Neural cell (in vitro differentiated cells): ENCODE data around the gene MTR. TPM values are rescaled to one million over a fixed set of nuclear protein-coding genes. Genes with fewer than 3 reads are reported as not detected.

Source experiments
- H2AFZ ChIP-seq: fragments of 200-600, 300-800 bp; sonication (generic), shearing (Covaris generic); 2 replicates; pipeline ENCODE4 v1.6.0; 2014; ENCODE audit warnings: low read depth, mild to moderate bottlenecking, antibody characterized with exemption, low read length, moderate library complexity
- H3F3A ChIP-seq: fragments of 200-600 bp; shearing (Covaris generic); 2 replicates; pipeline ENCODE4 v1.6.1; 2016; ENCODE audit warnings: mild to moderate bottlenecking, moderate library complexity, mixed read lengths, antibody characterized with exemption, low read length; ENCODE audit not compliant: insufficient read depth, poor library complexity, severe bottlenecking
- H3K27ac ChIP-seq: fragments of 200-600, 300-800 bp; sonication (generic), shearing (Covaris generic); 2 replicates; pipeline ENCODE4 v1.5.1; 2014; ENCODE audit warnings: mild to moderate bottlenecking, low read length, moderate library complexity
- H3K27me3 ChIP-seq: fragments of 300-800, 200-600 bp; sonication (generic), shearing (Covaris generic); 2 replicates; pipeline ENCODE4 v1.6.0; 2014; ENCODE audit warnings: mild to moderate bottlenecking, low read depth, low read length, moderate library complexity; ENCODE audit not compliant: insufficient read depth
- H3K36me3 ChIP-seq: fragments of 300-800, 200-600 bp; sonication (generic), shearing (Covaris generic); 2 replicates; pipeline ENCODE4 v1.5.1; 2014; ENCODE audit warnings: mild to moderate bottlenecking, antibody characterized with exemption, low read length, moderate library complexity; ENCODE audit not compliant: insufficient read depth
- H3K4me2 ChIP-seq: fragments of 300-800, 200-600 bp; sonication (generic), shearing (Covaris generic); 2 replicates; pipeline ENCODE4 v1.6.0; 2014; ENCODE audit warnings: mild to moderate bottlenecking, low read length
- H3K4me3 ChIP-seq: fragments of 300-800, 200-600 bp; sonication (generic), shearing (Covaris generic); 2 replicates; pipeline ENCODE4 v1.5.1; 2014; ENCODE audit warnings: mild to moderate bottlenecking, low read length, moderate library complexity
- H3K79me2 ChIP-seq: fragments of 200-600 bp; shearing (Covaris generic); replicated peaks from 2 replicates; pipeline ENCODE4 v1.6.0; 2014; ENCODE audit warnings: mild to moderate bottlenecking, low read length, moderate library complexity; ENCODE audit not compliant: insufficient read depth
- H3K9ac ChIP-seq: fragments of 300-800, 200-600 bp; sonication (generic), shearing (Covaris generic); 2 replicates; pipeline ENCODE4 v1.6.1; 2016; ENCODE audit warnings: mild to moderate bottlenecking, low read length, mixed read lengths
- H3K9me2 ChIP-seq: fragments of 200-600 bp; shearing (Covaris generic); 2 replicates; pipeline ENCODE4 v1.6.1; 2016; ENCODE audit warnings: mild to moderate bottlenecking, low read length, mixed read lengths; ENCODE audit not compliant: insufficient read depth
- H3K9me3 ChIP-seq: fragments of 200-600, 300-800 bp; sonication (generic), shearing (Covaris generic); 2 replicates; pipeline ENCODE4 v1.6.1; 2016; ENCODE audit warnings: mild to moderate bottlenecking, mixed run types, low read length, moderate library complexity, mixed read lengths
- H4K20me1 ChIP-seq: fragments of 200-600 bp; shearing (Covaris generic); 2 replicates; pipeline ENCODE4 v1.6.1; 2016; ENCODE audit warnings: mild to moderate bottlenecking, mixed run types; ENCODE audit not compliant: insufficient read depth
- EP300 ChIP-seq: fragments of 450-650 bp; conservative IDR thresholded peaks from 2 replicates; pipeline ENCODE4 v1.6.1; 2014; ENCODE audit warnings: antibody characterized with exemption, mild to moderate bottlenecking, moderate library complexity; ENCODE audit not compliant: poor library complexity, severe bottlenecking
- EZH2 ChIP-seq: fragments of 200-600, 300-800 bp; shearing (Covaris generic), sonication (generic); IDR thresholded peaks from 2 replicates; pipeline ENCODE4 v1.6.1; 2014; ENCODE audit warnings: antibody characterized with exemption, low read length, borderline replicate concordance, mild to moderate bottlenecking; ENCODE audit not compliant: insufficient read depth, poor library complexity, severe bottlenecking
- MXI1 ChIP-seq: fragments of 450-650 bp; conservative IDR thresholded peaks from 2 replicates; pipeline ENCODE4 v1.6.1; 2014; ENCODE audit warnings: antibody characterized with exemption, mild to moderate bottlenecking; ENCODE audit not compliant: poor library complexity, severe bottlenecking
- POLR2AphosphoS5 ChIP-seq: IDR thresholded peaks from 2 replicates; pipeline ENCODE4 v1.6.1; 2012
- RAD21 ChIP-seq: fragments of 450-650 bp; conservative IDR thresholded peaks from 2 replicates; pipeline ENCODE4 v1.6.1; 2014; ENCODE audit warnings: antibody characterized with exemption, mild to moderate bottlenecking, moderate library complexity
- SMC3 ChIP-seq: fragments of 450-650 bp; conservative IDR thresholded peaks from 2 replicates; pipeline ENCODE4 v1.6.1; 2014; ENCODE audit warnings: antibody characterized with exemption, mild to moderate bottlenecking, moderate library complexity; ENCODE audit not compliant: poor library complexity
- TAF1 ChIP-seq: IDR thresholded peaks from 2 replicates; pipeline ENCODE4 v1.6.1; 2012; ENCODE audit warnings: low read depth
- polyA plus RNA-seq: library from polyadenylated mRNA; depleted of rRNA; stranded (reverse); fragments of >200 nt; gene quantifications from 2 replicates; pipeline ENCODE4 v1.2.3, GENCODE V29; 2014
- TF ChIP-seq, protein P1 (sequence below): fragments of 450-650 bp; IDR thresholded peaks from 2 replicates; pipeline ENCODE4 v1.5.1; 2014; ENCODE audit warnings: antibody characterized with exemption, mild to moderate bottlenecking, moderate library complexity; ENCODE audit not compliant: poor library complexity, severe bottlenecking
- TF ChIP-seq, protein P2 (sequence below): IDR thresholded peaks from 2 replicates; pipeline ENCODE4 v1.6.1; 2012; ENCODE audit warnings: borderline replicate concordance

Gene MTR
- polyA plus RNA-seq, 1 donor from 2014 or later, result 14.1 TPM

DNA sequence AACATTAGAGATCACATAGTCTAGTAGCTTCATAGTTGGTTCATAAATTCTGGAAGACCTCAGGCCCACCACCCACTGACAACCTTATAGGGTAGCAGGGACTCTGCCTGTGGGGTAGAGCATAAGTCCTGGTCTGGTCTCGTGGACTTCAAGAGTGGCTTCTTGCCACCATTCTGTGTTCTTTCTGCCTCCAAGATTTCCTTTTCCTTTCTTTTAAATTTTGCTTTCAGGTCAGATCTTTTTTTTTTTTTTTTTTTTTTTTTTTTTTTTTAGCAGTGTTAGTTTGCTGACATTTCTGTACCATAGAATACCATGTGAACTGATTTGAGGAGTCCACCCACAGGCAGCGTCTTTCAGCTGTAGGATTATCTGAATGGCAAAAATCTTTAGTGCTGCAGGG is 28.5 kb downstream of the MTR start:
- Histone ChIP-seq H3K9ac (no peak overlapping the region), H4K20me1 (no peaks in the 10 kb centered on the region), H3K27ac (no peak overlapping the region), H3K36me3 (no peaks in the 10 kb centered on the region), H3K27me3 (no peaks in the 10 kb centered on the region), H3K4me2 (no peak overlapping the region), H3F3A (no peaks in the 10 kb centered on the region), H3K9me3 (no peaks in the 10 kb centered on the region), H3K79me2 (no peaks in the 10 kb centered on the region), H3K9me2 (no peaks in the 10 kb centered on the region), H2AFZ (no peak overlapping the region), H3K4me3 (no peak overlapping the region)
- TF ChIP-seq EP300 (no peak), TAF1 (no peak), POLR2AphosphoS5 (no peak), MXI1 (no peak), EZH2 (no peak), RAD21 (no peak), SMC3 (no peak)
- TF ChIP-seq, protein P1, sequence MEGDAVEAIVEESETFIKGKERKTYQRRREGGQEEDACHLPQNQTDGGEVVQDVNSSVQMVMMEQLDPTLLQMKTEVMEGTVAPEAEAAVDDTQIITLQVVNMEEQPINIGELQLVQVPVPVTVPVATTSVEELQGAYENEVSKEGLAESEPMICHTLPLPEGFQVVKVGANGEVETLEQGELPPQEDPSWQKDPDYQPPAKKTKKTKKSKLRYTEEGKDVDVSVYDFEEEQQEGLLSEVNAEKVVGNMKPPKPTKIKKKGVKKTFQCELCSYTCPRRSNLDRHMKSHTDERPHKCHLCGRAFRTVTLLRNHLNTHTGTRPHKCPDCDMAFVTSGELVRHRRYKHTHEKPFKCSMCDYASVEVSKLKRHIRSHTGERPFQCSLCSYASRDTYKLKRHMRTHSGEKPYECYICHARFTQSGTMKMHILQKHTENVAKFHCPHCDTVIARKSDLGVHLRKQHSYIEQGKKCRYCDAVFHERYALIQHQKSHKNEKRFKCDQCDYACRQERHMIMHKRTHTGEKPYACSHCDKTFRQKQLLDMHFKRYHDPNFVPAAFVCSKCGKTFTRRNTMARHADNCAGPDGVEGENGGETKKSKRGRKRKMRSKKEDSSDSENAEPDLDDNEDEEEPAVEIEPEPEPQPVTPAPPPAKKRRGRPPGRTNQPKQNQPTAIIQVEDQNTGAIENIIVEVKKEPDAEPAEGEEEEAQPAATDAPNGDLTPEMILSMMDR, result no peak
- TF ChIP-seq, protein P2, sequence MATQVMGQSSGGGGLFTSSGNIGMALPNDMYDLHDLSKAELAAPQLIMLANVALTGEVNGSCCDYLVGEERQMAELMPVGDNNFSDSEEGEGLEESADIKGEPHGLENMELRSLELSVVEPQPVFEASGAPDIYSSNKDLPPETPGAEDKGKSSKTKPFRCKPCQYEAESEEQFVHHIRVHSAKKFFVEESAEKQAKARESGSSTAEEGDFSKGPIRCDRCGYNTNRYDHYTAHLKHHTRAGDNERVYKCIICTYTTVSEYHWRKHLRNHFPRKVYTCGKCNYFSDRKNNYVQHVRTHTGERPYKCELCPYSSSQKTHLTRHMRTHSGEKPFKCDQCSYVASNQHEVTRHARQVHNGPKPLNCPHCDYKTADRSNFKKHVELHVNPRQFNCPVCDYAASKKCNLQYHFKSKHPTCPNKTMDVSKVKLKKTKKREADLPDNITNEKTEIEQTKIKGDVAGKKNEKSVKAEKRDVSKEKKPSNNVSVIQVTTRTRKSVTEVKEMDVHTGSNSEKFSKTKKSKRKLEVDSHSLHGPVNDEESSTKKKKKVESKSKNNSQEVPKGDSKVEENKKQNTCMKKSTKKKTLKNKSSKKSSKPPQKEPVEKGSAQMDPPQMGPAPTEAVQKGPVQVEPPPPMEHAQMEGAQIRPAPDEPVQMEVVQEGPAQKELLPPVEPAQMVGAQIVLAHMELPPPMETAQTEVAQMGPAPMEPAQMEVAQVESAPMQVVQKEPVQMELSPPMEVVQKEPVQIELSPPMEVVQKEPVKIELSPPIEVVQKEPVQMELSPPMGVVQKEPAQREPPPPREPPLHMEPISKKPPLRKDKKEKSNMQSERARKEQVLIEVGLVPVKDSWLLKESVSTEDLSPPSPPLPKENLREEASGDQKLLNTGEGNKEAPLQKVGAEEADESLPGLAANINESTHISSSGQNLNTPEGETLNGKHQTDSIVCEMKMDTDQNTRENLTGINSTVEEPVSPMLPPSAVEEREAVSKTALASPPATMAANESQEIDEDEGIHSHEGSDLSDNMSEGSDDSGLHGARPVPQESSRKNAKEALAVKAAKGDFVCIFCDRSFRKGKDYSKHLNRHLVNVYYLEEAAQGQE, result no peak

DNA sequence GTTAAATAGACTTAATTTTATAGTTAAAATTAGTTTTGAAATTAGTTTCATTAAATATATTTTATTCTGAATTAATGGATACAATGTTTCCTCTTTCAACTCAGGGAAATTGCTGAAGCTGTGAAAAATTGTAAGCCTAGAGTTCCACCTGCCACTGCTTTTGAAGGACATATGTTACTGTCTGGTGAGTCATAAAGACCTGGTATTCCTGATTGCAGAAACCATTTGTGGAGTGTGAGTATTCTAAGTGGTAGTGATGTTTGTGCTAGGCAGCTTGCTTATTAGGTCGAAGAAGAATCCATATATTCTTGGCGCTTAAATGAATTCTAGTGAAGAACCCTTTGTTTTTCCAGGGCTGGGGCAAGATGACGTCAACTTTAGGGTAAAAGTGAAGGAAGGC is 34.0 kb downstream of the MTR start:
- TF ChIP-seq MXI1, result no peak
- no peak for TF ChIP-seq EZH2
- TF ChIP-seq, protein P2, result no peak
- TF ChIP-seq SMC3, result no peak
- TF ChIP-seq POLR2AphosphoS5, result no peak
- TF ChIP-seq TAF1, result no peak
- TF ChIP-seq EP300, result no peak
- TF ChIP-seq, protein P1, result no peak
- no peak for TF ChIP-seq RAD21
- no peak overlapping the region for H3K4me2 ChIP-seq
- H3F3A ChIP-seq, result no peaks in the 10 kb centered on the region
- H3K36me3 ChIP-seq, result peaks cover 3% of the 10 kb centered on the region
- H2AFZ ChIP-seq, result no peak overlapping the region
- no peak overlapping the region for H3K9ac ChIP-seq
- H3K27me3 ChIP-seq, result no peaks in the 10 kb centered on the region
- H3K9me2 ChIP-seq, result no peaks in the 10 kb centered on the region
- no peaks in the 10 kb centered on the region for H3K79me2 ChIP-seq
- H3K4me3 ChIP-seq, result no peak overlapping the region
- H3K9me3 ChIP-seq, result no peaks in the 10 kb centered on the region
- no peaks in the 10 kb centered on the region for H4K20me1 ChIP-seq
- H3K27ac ChIP-seq, result no peak overlapping the region
